Gastroesophageal sphincter (tissue), 3 donors: Measurements from ENCODE around the gene YIPF2.

Experiments
- CTCF ChIP-seq, 4 experiments: fragments of 200-600 bp in 2 of 4; fragments of 450-650 bp in 2 of 4; sonication (generic) in 1 of 4; IDR thresholded peaks; one replicate each; pipeline ENCODE4 v1.5.1; 2017 to 2019; ENCODE audit warnings: antibody characterized with exemption in 4 of 4, mild to moderate bottlenecking in 2 of 4, moderate library complexity in 2 of 4
- POLR2A ChIP-seq, 2 donors: fragments of 450-650 bp; IDR thresholded peaks; one replicate each; pipeline ENCODE4 v1.6.1; 2017; ENCODE audit warnings: antibody characterized with exemption in 2 of 2, mild to moderate bottlenecking in 2 of 2, moderate library complexity in 1 of 2

- TF ChIP-seq CTCF (IDR thresholded peaks at IDR 0.05) (peak in 2 of 4 experiments; percentile 7 to 27), POLR2A (IDR thresholded peaks at IDR 0.05) (peak in 1 of 2 donors; percentile 55)
These were observed at the start of gene YIPF2, which contains the start of gene TIMM29 for GRCh38 chr19:10928563-10929401.
